IMR-90 (cell line): ENCODE results near the gene AKR1C2.
"Not testable (repeated sequence)": the region's sequence is repeated elsewhere in the genome, so short reads cannot be mapped to it uniquely, and the experiment has no call there.

ENCODE experiments used
- CTCF ChIP-seq: conservative IDR thresholded peaks from 2 replicates; pipeline ENCODE4 v1.5.1; 2012; ENCODE audit warnings: mild to moderate bottlenecking, low read depth, low read length, improper control_type of control experiment
- POLR2A ChIP-seq: IDR thresholded peaks from 2 replicates; pipeline ENCODE4 v1.6.1; 2012; ENCODE audit warnings: mild to moderate bottlenecking, low read depth, low read length

GRCh38 chr10:4951512-4952162, 52.0 kb downstream of the AKR1C2 start:
- TF ChIP-seq CTCF, POLR2A: not testable (repeated sequence)
